K562 (cell line): ENCODE measurements around the gene SEMA3F. TPM values are rescaled to one million over a fixed set of nuclear protein-coding genes. Genes with fewer than 3 reads are reported as not detected.

ENCODE experiments used
- ATAC-seq: fragments of 200-7000 bp; cut with Tn5 transposase; 3 replicates; pipeline ENCODE4 v1.9.1; 2020; ENCODE audit warnings: moderate library complexity
- BruUV-seq: library from RNA; stranded (reverse); fragments of 400-500 nt; replicated peaks from 2 replicates; lab custom pipeline; 2021; lab: Mats Ljungman, UMichigan
- CTCF ChIA-PET: fragments of 300-600 bp; formaldehyde crosslinking; extraction: SDS; loops from one replicate; lab custom pipeline; 2021; ENCODE audit warnings: low intra/inter-chr PET ratio; lab: Yijun Ruan, JAX
- POLR2A ChIA-PET: fragments of 300-600, 350-650 bp; sonication (Branson Sonifier 250); formaldehyde crosslinking; extraction: SDS; loops from one replicate; lab custom pipeline; 2021; ENCODE audit warnings: antibody characterized with exemption, inconsistent platforms; lab: Yijun Ruan, JAX
- DNase-seq, 4 experiments: peaks; one replicate each; pipeline versions ENCODE4 v3.0.0 to v3.0.0-alpha.2; 2011 to 2018; ENCODE audit warnings: low spot score in 3 of 4, mixed read lengths in 3 of 4; ENCODE audit errors: extremely low read depth in 1 of 4
- FAIRE-seq: peaks from 2 replicates; lab custom pipeline; 2011; peaks lifted over from hg19 to GRCh38; lab: Jason Lieb, UNC
- H2AFZ ChIP-seq: 2 replicates; pipeline ENCODE4 v1.6.0; 2011; ENCODE audit warnings: low read depth, low read length, control low read depth, inconsistent platforms
- H3K27ac ChIP-seq: fragments of 200-600 bp; 3 replicates; pipeline ENCODE4 v1.8.0; 2011; ENCODE audit warnings: low read depth, mild to moderate bottlenecking, control low read depth, inconsistent platforms, low read length, moderate library complexity, mixed read lengths; ENCODE audit errors: extremely low read depth
- H3K27me3 ChIP-seq, 2 experiments: fragments of 300-600 bp in 1 of 2; 2 replicates in 1 of 2; 3 replicates in 1 of 2; pipeline versions ENCODE4 v1.6.0 to v1.8.0; 2011; ENCODE audit warnings: inconsistent platforms in 2 of 2, low read length in 2 of 2, mild to moderate bottlenecking in 1 of 2, mixed read lengths in 1 of 2, moderate library complexity in 1 of 2; ENCODE audit not compliant: control insufficient read depth in 2 of 2, insufficient read depth in 2 of 2
- H3K36me3 ChIP-seq: fragments of 300-600 bp; 3 replicates; pipeline ENCODE4 v1.8.0; 2011; ENCODE audit warnings: mild to moderate bottlenecking, low read length, inconsistent platforms; ENCODE audit not compliant: control insufficient read depth, insufficient read depth
- H3K4me1 ChIP-seq, 2 experiments: fragments of 200-600 bp in 1 of 2; replicated peaks in 1 of 2; 2 replicates in 1 of 2; 3 replicates in 1 of 2; pipeline versions ENCODE4 v1.5.1 to v1.8.0; 2011; ENCODE audit warnings: inconsistent platforms in 2 of 2, low read length in 2 of 2, mild to moderate bottlenecking in 1 of 2, mixed read lengths in 1 of 2, moderate library complexity in 1 of 2; ENCODE audit not compliant: control insufficient read depth in 2 of 2, insufficient read depth in 2 of 2
- H3K4me2 ChIP-seq: 2 replicates; pipeline ENCODE4 v1.6.1; 2011; ENCODE audit warnings: low read length, control low read depth, inconsistent platforms, mixed read lengths; ENCODE audit not compliant: insufficient read depth
- H3K4me3 ChIP-seq: fragments of 200-600 bp; sonication (generic), shearing (Covaris generic); 2 replicates; pipeline ENCODE4 v1.5.1; 2016; ENCODE audit warnings: control low read depth, inconsistent platforms
- H3K79me2 ChIP-seq: fragments of 200-600 bp; 3 replicates; pipeline ENCODE4 v1.8.0; 2011; ENCODE audit warnings: low read length, inconsistent platforms; ENCODE audit not compliant: control insufficient read depth, insufficient read depth
- H3K9ac ChIP-seq, 2 experiments: 2 replicates each; pipeline versions ENCODE4 v1.6.0 to v1.6.1; 2011; ENCODE audit warnings: low read depth in 2 of 2, low read length in 2 of 2, control low read depth in 1 of 2, inconsistent platforms in 1 of 2, mild to moderate bottlenecking in 1 of 2, mixed read lengths in 1 of 2; ENCODE audit not compliant: insufficient read depth in 1 of 2
- H3K9me1 ChIP-seq: one replicate; pipeline ENCODE4 v1.6.0; 2011; ENCODE audit warnings: inconsistent platforms, mild to moderate bottlenecking, low read length, moderate library complexity; ENCODE audit not compliant: control insufficient read depth, insufficient read depth
- H3K9me3 ChIP-seq: replicated peaks from 2 replicates; pipeline ENCODE4 v1.5.1; 2011; ENCODE audit warnings: low read depth, low read length, inconsistent platforms; ENCODE audit not compliant: control insufficient read depth, insufficient read depth
- H4K20me1 ChIP-seq: replicated peaks from 2 replicates; pipeline ENCODE4 v1.6.1; 2011; ENCODE audit warnings: low read length, inconsistent platforms, mixed read lengths; ENCODE audit not compliant: control insufficient read depth, insufficient read depth
- BMI1 ChIP-seq: fragments of 150-350 bp; IDR thresholded peaks from 2 replicates; pipeline ENCODE4 v1.6.1; 2014; ENCODE audit warnings: low read length
- CBFA2T2 ChIP-seq: fragments of 450-650 bp; conservative IDR thresholded peaks from 2 replicates; pipeline ENCODE4 v1.6.1; 2017; ENCODE audit warnings: mild to moderate bottlenecking
- HNRNPUL1 ChIP-seq: fragments of 200-400 bp; formaldehyde crosslinking; IDR thresholded peaks from 2 replicates; pipeline ENCODE4 v1.6.1; 2017; ENCODE audit warnings: low read length
- SMARCA5 ChIP-seq: fragments of 450-650 bp; IDR thresholded peaks from 2 replicates; pipeline ENCODE4 v1.6.1; 2016
- ZNF77 ChIP-seq: fragments of 250-450 bp; sonication (Bioruptor Pico); IDR thresholded peaks from 2 replicates; pipeline ENCODE4 v1.5.0; 2020
- WGBS: fragments of 100-300 bp; shearing (Covaris generic); methylation state at CpG from one replicate; pipeline ENCODE4 v1.1.6; 2016; ENCODE audit warnings: low coverage, mixed read lengths; ENCODE audit not compliant: insufficient coverage; ENCODE audit errors: missing lambda C conversion rate; 5-methylcytosine and 5-hydroxymethylcytosine counted together
- in situ Hi-C: fragments of 300-500 bp; cut with MboI; formaldehyde crosslinking; loops from 4 replicates; pipeline ENCODE4 v1.15.0; 2018; ENCODE audit warnings: inconsistent platforms, mixed read lengths
- intact Hi-C: fragments of 100-400 bp; cut with micrococcal nuclease; formaldehyde crosslinking; loops from 2 replicates; pipeline ENCODE4 v1.14.2; 2022
- polyA plus RNA-seq, 8 experiments: library from polyadenylated mRNA; depleted of rRNA in 4 of 8; stranded (reverse) in 5 of 8; unstranded in 3 of 8; fragments of >200 nt; fragmentation: Nextera tagmentation in 2 of 8; fragmentation: Illumina TruSeq in 1 of 8; extraction: Ambion mirVana in 2 of 8; extraction: Trizol in 1 of 8; gene quantifications; 2 replicates each; pipeline versions ENCODE4 v1.2.1 to v1.2.3, GENCODE V29; 2011 to 2014; ENCODE audit warnings: inconsistent platforms in 1 of 8, missing spikeins in 1 of 8
- total RNA-seq, 7 experiments: library from RNA; depleted of rRNA in 6 of 7; stranded (reverse); fragments of >200 nt in 6 of 7; fragmentation: Illumina TruSeq in 2 of 7; extraction: Trizol in 2 of 7; gene quantifications; 2 replicates each; pipeline versions ENCODE4 v1.2.1 to v1.2.3, GENCODE V29; 2011 to 2021; ENCODE audit warnings: low replicate concordance in 1 of 7

SEMA3F gene
- total and polyA plus RNA-seq, 9 of the 15 experiments (the other 6 are each of a cell fraction or from before 2014, with no cell fraction given), result 0.58 to 3.0 (median 2.0) TPM; not detected in 2

DNA sequence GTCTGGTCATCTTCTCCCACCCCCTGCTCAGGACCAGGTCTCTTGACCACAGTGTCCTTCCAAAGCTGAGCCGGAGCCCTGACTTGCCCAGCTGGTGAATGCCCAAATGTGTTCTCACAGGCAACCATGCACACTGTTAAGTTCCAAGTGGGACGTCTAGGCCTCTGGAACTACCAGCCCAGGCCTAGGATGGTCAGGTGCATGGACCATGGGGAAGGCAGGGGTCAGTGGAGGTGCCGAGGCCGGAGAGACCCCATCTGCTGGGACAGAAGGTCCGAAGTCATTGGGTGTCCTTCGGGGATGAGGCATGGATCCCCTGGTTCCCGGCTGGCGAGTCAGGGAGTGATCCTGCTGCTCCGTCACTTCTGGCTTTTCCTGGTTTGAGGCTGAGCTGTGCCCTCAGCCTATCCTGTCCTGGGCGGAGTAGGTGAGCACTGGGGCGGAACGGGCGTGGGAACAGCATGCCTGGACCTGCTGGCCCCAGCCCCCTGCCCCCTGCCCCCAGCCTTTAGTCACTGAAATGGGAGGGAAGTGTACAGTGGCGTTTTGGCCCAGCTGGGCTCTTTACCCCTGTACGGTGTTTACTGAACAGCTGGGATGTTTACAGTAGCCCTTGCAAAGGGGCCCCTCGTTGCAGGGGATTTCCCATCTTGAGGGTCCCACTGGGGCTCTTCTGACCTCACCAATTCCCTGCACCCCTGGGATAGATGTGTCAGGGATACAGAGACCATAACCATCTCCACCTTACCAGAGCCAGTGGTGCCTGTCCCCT, 12.1 kb downstream of the SEMA3F start:
- in situ Hi-C loops, result no loop called here
- peaks cover 3% of the 10 kb centered on the region; the same call in 1 of the 2 replicates for H4K20me1 ChIP-seq
- BruUV-seq, result no TSS peak
- no peak overlapping the region for H3K27ac ChIP-seq
- H3K4me3 ChIP-seq, result no peak overlapping the region
- 19% methylated on average over 6 of the region's 16 CpGs for WGBS
- no peak for ATAC-seq
- H3K27me3 ChIP-seq, result no peaks in the 10 kb centered on the region
- no peaks in the 10 kb centered on the region for H3K9me1 ChIP-seq
- no peaks in the 10 kb centered on the region for H3K36me3 ChIP-seq
- CTCF ChIA-PET, result interaction anchor here (0.7 kb wide), 1 partner anchor 29 kb away, joined by 3 read pairs; no protein-coding TSS in a partner anchor
- peaks cover 0 to 33% of the 10 kb centered on the region in 2 experiments; a peak in 3 of 5 replicates for H3K4me1 ChIP-seq
- no peak overlapping the region for H3K4me2 ChIP-seq
- no peaks in the 10 kb centered on the region for H3K9me3 ChIP-seq
- intact Hi-C loops, result no loop called here
- no peak overlapping the region for H3K9ac ChIP-seq
- no peaks in the 10 kb centered on the region for H3K79me2 ChIP-seq
- no peak for DNase-seq
- no peak for FAIRE-seq
- POLR2A ChIA-PET, result no interaction called here
- no peak for TF ChIP-seq CBFA2T2
- TF ChIP-seq SMARCA5, result no peak
- TF ChIP-seq BMI1, result no peak
- no peak for TF ChIP-seq ZNF77 (CRISPR knock-in tag)
- TF ChIP-seq, all 486 proteins: peak for 0
- no peak overlapping the region for H2AFZ ChIP-seq

DNA sequence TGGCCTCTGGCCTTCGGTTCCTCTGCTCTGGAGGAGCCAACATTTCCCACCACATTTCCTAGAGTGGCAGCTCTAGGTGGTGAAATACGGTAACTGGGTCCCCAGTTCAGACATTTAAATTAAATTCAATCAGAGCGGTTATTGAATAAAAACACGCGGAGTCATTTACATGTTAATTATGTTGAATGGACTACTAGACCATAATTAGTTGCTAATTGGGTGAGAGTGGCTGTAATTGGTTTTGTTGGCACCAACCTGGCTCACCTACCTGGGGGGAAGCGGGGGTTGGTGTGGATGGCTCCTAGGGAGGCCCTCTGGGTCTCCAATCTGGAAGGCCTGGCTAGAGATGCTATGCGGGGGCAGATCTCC, 12.7 kb downstream of the SEMA3F start:
- intact Hi-C loops (no loop called here), in situ Hi-C loops (no loop called here)
- ChIA-PET CTCF (interaction anchor here (0.7 kb wide), 1 partner anchor 28 kb away, joined by 3 read pairs; no protein-coding TSS in a partner anchor), POLR2A (no interaction called here)
- Histone ChIP-seq H3K79me2 (no peaks in the 10 kb centered on the region), H3K9ac (no peak overlapping the region), H3K9me1 (no peaks in the 10 kb centered on the region), H3K27ac (no peak overlapping the region), H2AFZ (no peak overlapping the region), H3K9me3 (no peaks in the 10 kb centered on the region), H3K4me3 (no peak overlapping the region), H3K4me2 (no peak overlapping the region), H3K27me3 (no peaks in the 10 kb centered on the region), H3K36me3 (no peaks in the 10 kb centered on the region), H3K4me1 (peaks cover 0 to 33% of the 10 kb centered on the region in 2 experiments; a peak in 3 of 5 replicates), H4K20me1 (peaks cover 3% of the 10 kb centered on the region; the same call in 1 of the 2 replicates)
- ATAC-seq (no peak), DNase-seq (no peak), FAIRE-seq (no peak)
- BruUV-seq, result no TSS peak
- WGBS, result 74% methylated on average over 6 of the region's 7 CpGs
- TF ChIP-seq HNRNPUL1, result no peak
